CD4-positive, alpha-beta memory T cell (primary cell): ENCODE results near the gene SPEM1. TPM values are rescaled to one million over a fixed set of nuclear protein-coding genes. Genes with fewer than 3 reads are reported as not detected.

Experiments used
- CTCF ChIA-PET: fragments of 350-600 bp; sonication (Branson Sonifier 250); formaldehyde crosslinking; loops from one replicate; lab custom pipeline; 2021; ENCODE audit warnings: inconsistent platforms; ENCODE audit not compliant: partially characterized antibody; lab: Charles Lee
- POLR2A ChIA-PET: fragments of 350-600 bp; sonication (Branson Sonifier 250); formaldehyde crosslinking; loops from one replicate; lab custom pipeline; 2021; ENCODE audit not compliant: partially characterized antibody; lab: Charles Lee
- DNase-seq, 5 donors: peaks; one replicate each; pipeline versions ENCODE4 v3.0.0 to v3.0.0-alpha.2; 2020 to 2022; ENCODE audit warnings: mixed read lengths in 1 of 5
- H3K27ac ChIP-seq: one replicate; pipeline ENCODE4 v1.7.0; 2013; ENCODE audit warnings: low read depth, low read length
- H3K27me3 ChIP-seq: 2 replicates; pipeline ENCODE4 v1.7.0; 2013; ENCODE audit warnings: mild to moderate bottlenecking, low read length, moderate library complexity; ENCODE audit not compliant: insufficient read depth
- H3K36me3 ChIP-seq: 2 replicates; pipeline ENCODE4 v1.7.0; 2013; ENCODE audit warnings: mild to moderate bottlenecking, low read length, moderate library complexity; ENCODE audit not compliant: insufficient read depth
- H3K4me1 ChIP-seq: 2 replicates; pipeline ENCODE4 v1.7.0; 2013; ENCODE audit warnings: mild to moderate bottlenecking, low read length, moderate library complexity; ENCODE audit not compliant: insufficient read depth
- H3K4me3 ChIP-seq, 2 donors: one replicate each; pipeline ENCODE4 v1.7.0; 2013; ENCODE audit warnings: low read length in 2 of 2, mild to moderate bottlenecking in 1 of 2
- H3K9me3 ChIP-seq, 2 donors: one replicate each; pipeline ENCODE4 v1.7.0; 2013; ENCODE audit warnings: low read length in 2 of 2, control low read depth in 1 of 2; ENCODE audit not compliant: control insufficient read depth in 1 of 2
- H3K27ac Mint-ChIP-seq, 7 donors: one replicate each; pipeline ENCODE4 v1.8.0; 2020 to 2021; ENCODE audit warnings: mixed read lengths in 7 of 7, mild to moderate bottlenecking in 6 of 7, inconsistent platforms in 3 of 7, moderate library complexity in 3 of 7
- H3K27me3 Mint-ChIP-seq, 2 donors: one replicate each; pipeline ENCODE4 v1.8.0; 2020 to 2021; ENCODE audit warnings: mixed read lengths in 2 of 2
- H3K36me3 Mint-ChIP-seq, 2 donors: one replicate each; pipeline ENCODE4 v1.8.0; 2020 to 2021; ENCODE audit warnings: mixed read lengths in 2 of 2, inconsistent platforms in 1 of 2, mild to moderate bottlenecking in 1 of 2
- H3K4me1 Mint-ChIP-seq, 4 donors: one replicate each; pipeline ENCODE4 v1.8.0; 2020 to 2021; ENCODE audit warnings: mixed read lengths in 4 of 4, mild to moderate bottlenecking in 1 of 4
- H3K4me3 Mint-ChIP-seq, 8 donors: one replicate each; pipeline ENCODE4 v1.8.0; 2020 to 2021; ENCODE audit warnings: mixed read lengths in 8 of 8, mild to moderate bottlenecking in 7 of 8, moderate library complexity in 6 of 8, inconsistent platforms in 3 of 8
- H3K9me3 Mint-ChIP-seq, 8 donors: one replicate each; pipeline ENCODE4 v1.8.0; 2020 to 2021; ENCODE audit warnings: mixed read lengths in 8 of 8, mild to moderate bottlenecking in 5 of 8, inconsistent platforms in 3 of 8, moderate library complexity in 1 of 8
- intact Hi-C: fragments of 100-400 bp; cut with micrococcal nuclease; formaldehyde crosslinking; loops from one replicate; pipeline ENCODE4 v1.15.1; 2023
- polyA plus RNA-seq, 2 donors: library from polyadenylated mRNA; unstranded; fragments of 300-500 nt; fragmentation: Illumina TruSeq; gene quantifications; one replicate each; pipeline ENCODE4 v1.2.3, GENCODE V29; 2021
- total RNA-seq, 2 experiments: library from RNA; stranded (reverse); gene quantifications; one replicate each; pipeline ENCODE4 v1.2.3, GENCODE V29; 2021

The SPEM1 gene
- total and polyA plus RNA-seq, 4 experiments from 2014 or later: not detected

- H3K4me3 ChIP-seq: no peak overlapping the region
- POLR2A ChIA-PET: interaction anchor here (1.4 to 23.4 kb wide), 2 partner anchors 15 to 21 kb away, joined by 3 to 398 read pairs; partner anchors contain the start of genes POLR2A, SLC35G6 and ZBTB4
- H3K36me3 Mint-ChIP-seq: peaks cover 9 to 29% of the 10 kb centered on the region in 2 donors
- no peak for DNase-seq
- intact Hi-C loops: no loop called here
- H3K4me1 Mint-ChIP-seq: peaks cover 8 to 21% (median 13%) of the 10 kb centered on the region in 4 donors
- H3K4me1 ChIP-seq: peaks cover 9% of the 10 kb centered on the region
- H3K27ac ChIP-seq: no peak overlapping the region
- H3K27ac Mint-ChIP-seq: peak overlapping the region in 2 of 7 donors; percentile 18 to 46
- H3K27me3 ChIP-seq: no peaks in the 10 kb centered on the region
- CTCF ChIA-PET: interaction anchor here (1.3 to 1.6 kb wide), 2 partner anchors 24 to 25 kb away, joined by 3 to 5 read pairs; no protein-coding TSS in a partner anchor
- no peaks in the 10 kb centered on the region for H3K9me3 ChIP-seq
- H3K36me3 ChIP-seq: no peaks in the 10 kb centered on the region
- H3K27me3 Mint-ChIP-seq: no peaks in the 10 kb centered on the region
- no peaks in the 10 kb centered on the region for H3K9me3 Mint-ChIP-seq
- H3K4me3 Mint-ChIP-seq: no peak overlapping the region
Observed at GRCh38 chr17:7460850-7461660, 40.9 kb downstream of the SPEM1 start.

DNA sequence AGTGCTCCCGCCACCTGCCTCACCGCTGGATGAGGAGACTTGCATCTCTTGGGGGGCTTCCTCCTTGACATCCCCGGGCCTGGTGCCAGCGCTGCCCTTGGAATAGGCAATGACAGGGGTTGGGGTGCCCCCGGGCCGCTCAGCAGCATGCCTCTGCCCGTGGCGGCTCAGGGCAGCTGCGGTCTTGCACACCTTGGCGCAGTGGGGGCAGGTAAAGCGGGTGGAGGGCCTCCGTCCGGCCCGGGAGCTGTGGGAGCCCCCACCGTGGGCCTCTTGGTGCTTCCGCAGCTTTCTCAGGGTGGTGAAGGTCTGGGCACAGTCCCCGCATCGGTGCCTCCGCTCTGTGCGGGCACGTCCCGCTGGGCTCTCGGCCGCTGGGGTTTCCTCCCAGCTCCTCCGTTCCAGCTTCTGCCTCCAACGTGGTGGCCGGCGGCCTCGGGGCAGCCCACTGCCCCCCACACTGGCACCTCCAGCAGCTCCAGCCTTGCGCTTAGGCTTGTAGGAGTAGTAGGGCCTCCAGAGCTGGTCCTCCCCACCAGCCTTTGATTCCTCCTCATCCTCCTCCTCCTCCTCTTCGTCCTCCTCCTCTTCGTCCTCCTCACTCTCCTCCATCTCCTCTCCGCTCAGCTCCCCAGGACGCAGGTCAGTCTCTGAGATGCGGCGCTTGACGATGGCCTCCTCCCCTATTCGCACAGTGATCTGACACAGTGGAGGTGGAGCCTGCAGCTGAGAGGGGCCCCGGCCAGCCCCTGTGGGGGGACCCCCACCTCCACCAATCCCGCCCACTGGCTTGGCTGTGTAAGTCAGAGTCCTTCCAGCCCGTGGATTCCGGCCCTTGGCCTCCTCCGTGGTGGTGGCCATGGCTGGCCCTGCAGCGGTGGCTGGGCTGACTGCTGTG, 42.6 kb downstream of the SPEM1 start:
- Histone ChIP-seq H3K27me3 (no peaks in the 10 kb centered on the region), H3K36me3 (peaks cover 6% of the 10 kb centered on the region), H3K4me1 (peaks cover 2% of the 10 kb centered on the region), H3K9me3 (no peaks in the 10 kb centered on the region), H3K4me3 (no peak overlapping the region), H3K27ac (no peak overlapping the region)
- intact Hi-C loops: no loop called here
- H3K27me3 Mint-ChIP-seq: no peaks in the 10 kb centered on the region
- ChIA-PET POLR2A (interaction anchor here (1.1 to 23.4 kb wide), 3 partner anchors 9 to 26 kb away, joined by 3 to 398 read pairs (median 3); partner anchors contain the start of genes POLR2A, SLC35G6 and ZBTB4), CTCF (interaction anchor here (1.1 to 1.3 kb wide), 2 partner anchors 27 to 107 kb away, joined by 3 read pairs; no protein-coding TSS in a partner anchor)
- H3K36me3 Mint-ChIP-seq: peaks cover 9 to 37% of the 10 kb centered on the region in 2 donors
- H3K4me3 Mint-ChIP-seq: peak overlapping the region in 1 of 8 donors; percentile 36
- DNase-seq: no peak
- H3K9me3 Mint-ChIP-seq: no peaks in the 10 kb centered on the region
- H3K27ac Mint-ChIP-seq: no peak overlapping the region
- H3K4me1 Mint-ChIP-seq: peaks cover 2 to 19% (median 4%) of the 10 kb centered on the region in 4 donors

GRCh38 chr17:7463372-7463846, 43.3 kb downstream of the SPEM1 start:
- H3K27me3 ChIP-seq: no peaks in the 10 kb centered on the region
- Mint-ChIP-seq H3K4me3 (peak overlapping the region in 1 of 8 donors; percentile 36), H3K9me3 (no peaks in the 10 kb centered on the region), H3K27ac (peak overlapping the region in 1 of 7 donors; percentile 41), H3K4me1 (peaks cover 2 to 22% (median 5%) of the 10 kb centered on the region in 4 donors), H3K27me3 (no peaks in the 10 kb centered on the region), H3K36me3 (peaks cover 9 to 39% of the 10 kb centered on the region in 2 donors)
- no peak for DNase-seq
- peaks cover 3% of the 10 kb centered on the region for H3K4me1 ChIP-seq
- H3K4me3 ChIP-seq: no peak overlapping the region
- no peaks in the 10 kb centered on the region for H3K9me3 ChIP-seq
- no peak overlapping the region for H3K27ac ChIP-seq
- ChIA-PET POLR2A (interaction anchor here (1.1 to 23.4 kb wide), 4 partner anchors 8 to 27 kb away, joined by 3 to 398 read pairs (median 4); partner anchors contain the start of genes POLR2A, SLC35G6 and ZBTB4), CTCF (no interaction called here)
- H3K36me3 ChIP-seq: peaks cover 6% of the 10 kb centered on the region
- intact Hi-C loops: no loop called here

- peaks cover 9 to 35% of the 10 kb centered on the region in 2 donors for H3K36me3 Mint-ChIP-seq
- DNase-seq: no peak
- intact Hi-C loops: no loop called here
- H3K9me3 Mint-ChIP-seq: no peaks in the 10 kb centered on the region
- ChIA-PET CTCF (interaction anchor here (1.4 kb wide), 1 partner anchor 26 kb away, joined by 3 read pairs; no protein-coding TSS in a partner anchor), POLR2A (interaction anchor here (1.4 to 23.4 kb wide), 3 partner anchors 9 to 27 kb away, joined by 3 to 398 read pairs (median 4); partner anchors contain the start of genes POLR2A, SLC35G6 and ZBTB4)
- no peak overlapping the region for H3K4me3 Mint-ChIP-seq
- H3K36me3 ChIP-seq: peaks cover 6% of the 10 kb centered on the region
- no peaks in the 10 kb centered on the region for H3K27me3 Mint-ChIP-seq
- H3K27ac Mint-ChIP-seq: no peak overlapping the region
- no peak overlapping the region for H3K27ac ChIP-seq
- peaks cover 2 to 22% (median 3%) of the 10 kb centered on the region in 4 donors for H3K4me1 Mint-ChIP-seq
- no peaks in the 10 kb centered on the region for H3K27me3 ChIP-seq
- H3K9me3 ChIP-seq: no peaks in the 10 kb centered on the region
- H3K4me3 ChIP-seq: no peak overlapping the region
- peaks cover 3% of the 10 kb centered on the region for H3K4me1 ChIP-seq
Observed at GRCh38 chr17:7464081-7464480, 44.0 kb downstream of the SPEM1 start.

- H3K36me3 ChIP-seq: peaks cover 6% of the 10 kb centered on the region
Observed at GRCh38 chr17:7465597-7466275, 45.6 kb downstream of the SPEM1 start.

GRCh38 chr17:7466318-7466638, 46.2 kb downstream of the SPEM1 start:
- ChIA-PET POLR2A (interaction anchor here (0.8 to 23.4 kb wide), 4 partner anchors 10 to 25 kb away, joined by 3 to 398 read pairs (median 3); partner anchors contain the start of genes POLR2A, SLC35G6 and ZBTB4), CTCF (no interaction called here)
- Histone ChIP-seq H3K4me1 (peaks cover 3% of the 10 kb centered on the region), H3K36me3 (peaks cover 6% of the 10 kb centered on the region), H3K4me3 (no peak overlapping the region), H3K27me3 (no peaks in the 10 kb centered on the region), H3K27ac (no peak overlapping the region), H3K9me3 (no peaks in the 10 kb centered on the region)
- peaks cover under 1 to 15% (median 2%) of the 10 kb centered on the region in 4 donors for H3K4me1 Mint-ChIP-seq
- H3K27me3 Mint-ChIP-seq: no peaks in the 10 kb centered on the region
- H3K36me3 Mint-ChIP-seq: peaks cover 6 to 31% of the 10 kb centered on the region in 2 donors
- H3K9me3 Mint-ChIP-seq: no peaks in the 10 kb centered on the region
- H3K27ac Mint-ChIP-seq: no peak overlapping the region
- intact Hi-C loops: no loop called here
- no peak for DNase-seq
- no peak overlapping the region for H3K4me3 Mint-ChIP-seq

More at GRCh38 chr17:7465597-7466275, 45.6 kb downstream of the SPEM1 start:
- DNase-seq: no peak
- no peaks in the 10 kb centered on the region for H3K27me3 Mint-ChIP-seq
- H3K4me1 ChIP-seq: peaks cover 3% of the 10 kb centered on the region
- CTCF ChIA-PET: interaction anchor here (1.4 kb wide), 1 partner anchor 28 kb away, joined by 3 read pairs; no protein-coding TSS in a partner anchor
- intact Hi-C loops: no loop called here
- no peak overlapping the region for H3K27ac ChIP-seq
- peaks cover 0 to 17% (median 3%) of the 10 kb centered on the region in 4 donors for H3K4me1 Mint-ChIP-seq
- H3K9me3 Mint-ChIP-seq: no peaks in the 10 kb centered on the region
- POLR2A ChIA-PET: interaction anchor here (0.8 to 23.4 kb wide), 4 partner anchors 9 to 24 kb away, joined by 3 to 398 read pairs (median 3); partner anchors contain the start of genes POLR2A, SLC35G6 and ZBTB4
- no peak overlapping the region for H3K4me3 ChIP-seq
- no peak overlapping the region for H3K27ac Mint-ChIP-seq
- no peak overlapping the region for H3K4me3 Mint-ChIP-seq
- H3K9me3 ChIP-seq: no peaks in the 10 kb centered on the region
- H3K36me3 Mint-ChIP-seq: peaks cover 9 to 35% of the 10 kb centered on the region in 2 donors
- H3K27me3 ChIP-seq: no peaks in the 10 kb centered on the region
